Measurements from ENCODE around the gene PTBP3. TPM values are rescaled to one million over a fixed set of nuclear protein-coding genes. Genes with fewer than 3 reads are reported as not detected.

PTBP3 gene
- polyA plus RNA-seq, 2 of the 4 experiments (the other 2 are of a cell fraction), result 55.7 to 105 TPM

- POLR2A ChIA-PET, result interaction anchor here (0.9 to 1.4 kb wide), 2 partner anchors 15 to 31 kb away, joined by 3 to 5 read pairs; partner anchors contain the start of gene PTBP3
- Histone ChIP-seq H3K9me3 (0 out of 3 replicates have a peak, but pooled peaks cover 5% of the 10 kb centered on the region), H3K27ac (peak overlapping the region; percentile 67 to 85), H3K4me1 (peaks cover 18% of the 10 kb centered on the region; the same call in 1 of the 3 replicates), H3K4me3 (peak overlapping the region; percentile 41), H3K4me2 (peak overlapping the region; percentile 68)
- WGBS (ENCODE audit: missing lambda C conversion rate), result 15% methylated on average over 19 of the region's 19 CpGs
- CTCF ChIA-PET, result interaction anchor here (0.8 to 2.1 kb wide), 5 partner anchors 10 to 235 kb away, joined by 3 to 10 read pairs (median 3); partner anchors contain the start of gene PTBP3
- peak; percentile 83 to 95 for DNase-seq (ENCODE audit: low read depth in 1 of 2, low spot score in 1 of 2)
- ATAC-seq, result peak; percentile 92 to 96
- no peak for FAIRE-seq
- TF ChIP-seq SMC3 (IDR thresholded peaks at IDR 0.05), result no peak
- TF ChIP-seq HEYL (CRISPR knock-in tag; IDR thresholded peaks at IDR 0.05), result no peak
- TF ChIP-seq SREBF2 (IDR thresholded peaks at IDR 0.05), result no peak
- peak in 1 of 2 experiments; percentile 42; a peak in 1 of 5 replicates for TF ChIP-seq JUN (IDR thresholded peaks at IDR 0.05)
- no peak for TF ChIP-seq FOSL2 (IDR thresholded peaks at IDR 0.05)
- peak; percentile 12; the same call in 1 of the 2 replicates for TF ChIP-seq FOSL2 (CRISPR knock-in tag; IDR thresholded peaks at IDR 0.05)
- TF ChIP-seq NPAS2 (CRISPR knock-in tag; IDR thresholded peaks at IDR 0.05; ENCODE audit: borderline replicate concordance), result no peak
- peak; percentile 61; the same call in 1 of the 2 replicates for TF ChIP-seq FOXS1 (CRISPR knock-in tag; IDR thresholded peaks at IDR 0.05)
- TF ChIP-seq HMGXB4 (CRISPR knock-in tag; IDR thresholded peaks at IDR 0.05; ENCODE audit: borderline replicate concordance), result no peak
- TF ChIP-seq MYC (IDR thresholded peaks at IDR 0.05; ENCODE audit: borderline replicate concordance, low read length), result no peak
- no peak for TF ChIP-seq ZFP36 (IDR thresholded peaks at IDR 0.05; ENCODE audit: borderline replicate concordance, partially characterized antibody)
- TF ChIP-seq EHMT2 (IDR thresholded peaks at IDR 0.05; ENCODE audit: low read depth), result peak; percentile 80
- no peak; the same call in 1 of the 2 replicates for TF ChIP-seq MAZ (IDR thresholded peaks at IDR 0.05; ENCODE audit: borderline replicate concordance, low read depth, low read length)
- TF ChIP-seq E2F6 (IDR thresholded peaks at IDR 0.05; ENCODE audit: borderline replicate concordance, low read depth), result peak; percentile 90
- no peak for TF ChIP-seq HES2 (IDR thresholded peaks at IDR 0.05)
- TF ChIP-seq EP300 (IDR thresholded peaks at IDR 0.05), result no peak
- no peak; the same call in 1 of the 2 replicates for TF ChIP-seq ZNF302 (CRISPR knock-in tag; IDR thresholded peaks at IDR 0.05)
- TF ChIP-seq RFX5 (IDR thresholded peaks at IDR 0.05), result no peak
- TF ChIP-seq REST (IDR thresholded peaks at IDR 0.05), result no peak
- TF ChIP-seq TP53 (CRISPR knock-in tag; IDR thresholded peaks at IDR 0.05), result 0 out of 2 replicates have a peak, but pooled peaks have one; percentile 27
- TF ChIP-seq GATA3 (IDR thresholded peaks at IDR 0.05; ENCODE audit: borderline replicate concordance), result no peak
- peak; percentile 97 for TF ChIP-seq MAX (IDR thresholded peaks at IDR 0.05)
- TF ChIP-seq HOXB5 (CRISPR knock-in tag; IDR thresholded peaks at IDR 0.05), result peak; percentile 85; the same call in 1 of the 2 replicates
- no peak for TF ChIP-seq KDM1A (IDR thresholded peaks at IDR 0.05; ENCODE audit: low read depth)
- TF ChIP-seq JUNB (IDR thresholded peaks at IDR 0.05), result no peak
- TF ChIP-seq BHLHE40 (IDR thresholded peaks at IDR 0.05; ENCODE audit: low read depth, low read length), result no peak
- no peak for TF ChIP-seq ESRRA (IDR thresholded peaks at IDR 0.05; ENCODE audit: borderline replicate concordance, low read length)
- no peak for TF ChIP-seq HDAC2 (IDR thresholded peaks at IDR 0.05)
- TF ChIP-seq NFE2L2 (conservative IDR thresholded peaks at IDR 0.05; ENCODE audit: low read length), result no peak
- no peak for TF ChIP-seq HOXA7 (CRISPR knock-in tag; IDR thresholded peaks at IDR 0.05)
- 0 out of 3 replicates have a peak, but pooled peaks have one; percentile 34 for TF ChIP-seq BCL3 (IDR thresholded peaks at IDR 0.05)
- peak; percentile 57 for TF ChIP-seq POLR2A (IDR thresholded peaks at IDR 0.05; ENCODE audit: low read length)
- peak; percentile 79; the same call in 1 of the 2 replicates for TF ChIP-seq ATOH8 (CRISPR knock-in tag; IDR thresholded peaks at IDR 0.05; ENCODE audit: low read depth)
These were observed 15.0 kb upstream of the PTBP3 start for GRCh38 chr9:112348257-112349007.

Data from A549 (cell line).